GM18511 (cell line): ENCODE measurements around the gene IRX6.

Source experiments
- ATAC-seq: cut with Tn5 transposase; IDR thresholded peaks from one replicate; pipeline ENCODE4 v1.9.1; 2021; ENCODE audit warnings: mild to moderate bottlenecking, moderate library complexity; ENCODE audit not compliant: unreplicated experiment

The IRX6 gene

DNA sequence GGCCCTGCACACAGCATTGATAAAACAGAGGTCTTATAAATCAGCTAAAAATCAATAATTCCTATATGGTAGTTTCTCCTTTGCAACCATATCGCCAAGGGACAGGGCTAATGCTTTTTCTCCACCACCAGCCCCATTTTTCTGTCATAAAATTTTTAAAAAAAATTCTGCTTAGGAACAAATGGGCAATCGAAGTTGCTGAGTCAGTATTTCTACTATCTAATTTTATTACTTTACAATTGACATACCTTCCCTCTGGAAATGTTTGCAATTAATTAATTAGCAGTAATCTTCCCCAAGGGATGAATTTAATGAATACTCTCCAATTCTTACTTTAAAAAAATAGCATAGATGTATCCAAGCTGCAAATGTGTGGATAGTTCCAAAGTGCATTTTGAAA is 1.7 kb upstream of the IRX6 start:
- ATAC-seq: no peak

DNA sequence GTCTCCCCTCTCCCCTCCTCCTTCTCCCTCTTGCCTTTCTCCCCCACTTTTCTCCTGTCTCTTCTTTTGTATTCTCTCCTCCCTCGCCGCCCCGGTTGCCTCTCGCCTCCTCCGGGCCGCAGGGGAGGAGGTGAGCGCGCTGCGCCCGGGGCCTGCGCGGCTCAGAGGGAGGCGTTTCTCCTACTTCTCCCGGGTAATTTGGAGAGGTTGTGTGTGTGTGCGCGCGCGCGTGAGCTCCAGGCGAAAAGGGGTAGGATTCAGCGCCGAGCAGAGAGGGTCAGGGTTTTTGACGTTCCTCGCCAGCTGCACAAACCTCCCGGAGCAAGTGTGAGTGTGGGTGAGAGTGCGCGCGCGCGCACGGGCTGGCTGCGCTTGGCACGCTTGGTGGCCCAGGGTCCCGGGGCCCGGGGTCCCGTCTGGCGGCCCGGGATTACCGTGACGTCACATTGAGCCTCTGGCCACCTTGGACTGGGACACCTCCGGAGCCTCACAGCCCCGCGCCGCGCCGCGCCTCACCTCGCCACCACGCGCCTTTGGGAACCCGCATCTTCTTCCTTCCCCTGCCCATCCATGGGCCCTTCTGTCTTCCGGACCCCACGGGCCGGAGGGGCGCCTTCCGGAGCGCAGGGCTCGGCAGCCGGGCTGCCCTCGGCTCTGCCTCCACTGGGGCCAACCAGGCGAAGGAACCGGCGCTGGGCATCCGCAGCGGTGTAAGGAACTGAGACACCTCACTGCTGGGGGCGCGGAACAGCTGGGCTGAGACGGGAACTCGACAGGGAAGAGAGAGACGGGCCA is 479 bp downstream of the IRX6 start:
- no peak for ATAC-seq

DNA sequence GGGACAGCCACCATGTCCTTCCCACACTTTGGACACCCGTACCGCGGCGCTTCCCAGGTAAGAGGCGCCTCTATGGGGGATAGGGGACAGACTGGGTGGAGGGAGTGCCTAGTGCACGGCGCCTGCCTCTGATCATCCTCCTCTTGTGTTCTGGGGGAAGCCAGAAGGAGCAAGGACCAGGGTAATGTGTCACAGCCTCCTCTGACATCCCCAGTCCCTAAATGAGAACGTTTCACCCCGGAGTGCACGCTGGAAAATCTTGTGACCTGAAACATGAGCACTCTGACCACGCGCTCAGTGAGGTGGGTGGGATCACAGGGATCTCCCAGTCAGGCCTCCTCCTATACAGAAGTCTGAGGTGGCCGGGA is 1.1 kb downstream of the IRX6 start:
- no peak for ATAC-seq

DNA sequence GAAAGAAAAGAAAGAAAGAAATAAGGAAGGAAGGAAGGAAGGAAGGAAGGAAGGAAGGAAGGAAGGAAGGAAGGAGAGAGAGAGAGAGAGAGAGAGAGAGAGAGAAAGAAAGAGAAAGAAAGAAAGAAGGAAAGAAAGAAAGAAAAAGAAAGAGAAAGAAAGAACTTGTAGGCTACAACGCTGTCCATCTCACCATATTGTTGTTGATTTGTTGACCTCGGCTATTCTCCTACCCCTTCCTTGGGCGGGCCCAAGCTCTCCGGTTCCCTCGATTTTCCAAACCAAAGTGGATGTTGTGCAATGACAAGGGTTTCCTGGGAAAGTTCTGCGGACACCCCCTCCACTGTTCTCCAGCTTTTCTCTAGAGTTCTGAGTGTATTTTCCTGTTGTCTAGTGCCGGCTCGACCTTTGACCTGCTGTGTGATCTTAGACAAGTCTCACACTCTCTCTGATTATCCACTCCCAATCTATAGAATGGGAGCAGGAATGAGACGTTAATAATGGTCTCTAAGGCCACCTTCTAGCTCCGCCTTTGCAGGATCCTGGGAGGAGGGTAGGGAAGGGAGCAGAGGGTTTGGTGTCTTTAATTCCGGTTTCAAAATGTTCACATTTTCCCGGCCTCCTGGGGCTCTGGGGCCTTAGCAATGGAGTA is 1.6 kb downstream of the IRX6 start:
- ATAC-seq: no peak

DNA sequence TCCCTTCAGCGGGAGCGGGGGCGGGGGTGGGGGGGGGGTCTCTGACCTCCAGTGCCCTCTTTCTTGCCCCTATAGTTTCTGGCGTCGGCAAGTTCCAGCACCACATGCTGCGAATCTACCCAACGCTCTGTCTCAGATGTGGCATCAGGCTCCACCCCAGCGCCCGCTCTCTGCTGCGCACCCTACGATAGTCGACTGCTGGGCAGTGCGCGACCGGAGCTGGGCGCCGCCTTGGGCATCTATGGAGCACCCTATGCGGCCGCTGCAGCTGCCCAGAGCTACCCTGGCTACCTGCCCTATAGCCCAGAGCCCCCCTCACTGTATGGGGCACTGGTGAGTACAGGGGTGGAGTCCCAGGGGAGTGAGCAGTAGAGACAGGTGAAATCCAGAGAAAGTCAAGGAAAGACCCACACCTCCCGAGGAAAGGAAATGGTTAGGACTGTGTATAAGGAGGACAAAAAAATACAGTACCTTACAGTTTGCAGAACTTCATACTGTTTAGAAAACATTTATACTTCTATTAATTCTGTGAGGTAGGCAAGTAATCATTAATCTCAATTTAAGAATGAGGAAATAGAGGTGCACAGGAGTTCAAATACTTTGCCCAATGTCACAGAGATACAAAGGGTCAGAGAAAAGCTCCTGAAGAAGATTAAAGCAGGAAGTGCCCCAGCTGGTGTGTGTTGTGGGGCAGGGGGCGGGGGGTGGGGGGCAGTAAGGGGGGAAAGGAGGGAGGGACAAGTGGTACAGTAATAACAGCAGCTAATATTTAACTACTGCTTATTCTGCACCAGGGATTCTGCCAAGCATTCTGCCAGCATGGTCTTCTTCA is 2.5 kb downstream of the IRX6 start:
- ATAC-seq: no peak

DNA sequence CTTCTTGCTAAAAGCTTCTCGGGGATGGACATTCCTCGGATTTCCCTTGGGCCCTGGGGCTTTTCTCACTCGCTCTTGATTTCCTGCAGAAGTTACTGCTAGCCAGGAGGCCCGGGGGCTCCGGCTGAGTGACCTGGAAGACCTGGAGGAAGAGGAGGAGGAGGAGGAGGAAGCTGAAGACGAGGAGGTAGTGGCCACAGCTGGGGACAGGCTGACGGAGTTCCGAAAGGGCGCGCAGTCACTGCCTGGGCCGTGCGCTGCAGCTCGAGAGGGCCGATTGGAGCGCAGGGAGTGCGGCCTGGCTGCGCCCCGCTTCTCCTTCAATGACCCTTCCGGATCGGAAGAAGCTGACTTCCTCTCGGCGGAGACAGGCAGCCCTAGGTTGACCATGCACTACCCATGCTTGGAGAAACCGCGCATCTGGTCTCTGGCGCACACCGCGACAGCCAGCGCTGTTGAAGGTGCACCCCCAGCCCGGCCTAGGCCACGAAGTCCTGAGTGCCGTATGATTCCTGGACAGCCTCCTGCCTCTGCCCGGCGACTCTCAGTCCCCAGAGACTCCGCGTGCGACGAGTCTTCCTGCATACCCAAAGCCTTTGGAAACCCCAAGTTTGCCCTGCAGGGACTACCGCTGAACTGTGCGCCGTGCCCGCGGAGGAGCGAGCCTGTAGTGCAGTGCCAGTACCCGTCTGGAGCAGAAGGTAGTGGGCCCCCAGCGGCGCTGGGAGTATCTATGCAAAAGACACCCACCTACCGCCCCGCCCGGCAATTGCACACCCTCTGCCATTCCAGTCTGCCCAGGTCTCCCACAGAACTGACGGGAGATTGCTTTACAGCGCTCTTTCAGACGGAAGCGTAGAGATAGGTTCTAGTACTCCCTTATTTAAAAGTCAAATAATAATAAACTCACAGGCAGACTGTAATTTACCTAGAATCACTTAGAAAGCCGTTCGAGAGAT is 4.9 kb downstream of the IRX6 start:
- ATAC-seq: no peak

DNA sequence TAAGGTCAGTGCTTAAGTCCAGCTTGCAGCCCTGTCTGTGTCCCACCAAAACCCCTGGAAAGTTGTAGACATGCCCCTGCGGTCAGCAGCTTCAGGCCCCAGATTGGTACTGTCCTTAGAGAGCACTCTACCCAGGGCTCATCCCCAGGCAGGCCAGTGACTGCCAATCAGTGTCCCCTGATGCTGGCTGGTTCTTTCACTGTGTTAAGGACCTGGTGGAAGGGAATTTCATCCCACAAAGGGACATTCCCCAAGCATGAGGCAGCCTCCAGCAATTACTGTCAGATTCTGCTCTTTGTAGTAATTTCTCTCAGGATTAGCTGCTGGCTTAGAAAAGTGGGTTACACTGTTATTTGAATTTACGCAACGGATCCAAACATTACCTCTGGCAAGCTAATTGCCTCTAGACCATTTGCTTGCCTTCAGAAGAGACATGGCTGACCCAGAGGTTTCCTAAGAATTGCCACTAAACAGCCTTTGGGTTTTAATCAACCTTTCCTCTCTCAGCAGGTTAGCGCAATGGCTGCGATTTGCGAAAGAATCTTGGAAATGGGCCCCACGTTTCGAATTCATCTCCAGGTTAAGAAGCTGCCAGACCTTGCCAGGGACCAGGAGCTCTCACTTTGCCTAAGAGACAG is 5.9 kb downstream of the IRX6 start:
- no peak for ATAC-seq

DNA sequence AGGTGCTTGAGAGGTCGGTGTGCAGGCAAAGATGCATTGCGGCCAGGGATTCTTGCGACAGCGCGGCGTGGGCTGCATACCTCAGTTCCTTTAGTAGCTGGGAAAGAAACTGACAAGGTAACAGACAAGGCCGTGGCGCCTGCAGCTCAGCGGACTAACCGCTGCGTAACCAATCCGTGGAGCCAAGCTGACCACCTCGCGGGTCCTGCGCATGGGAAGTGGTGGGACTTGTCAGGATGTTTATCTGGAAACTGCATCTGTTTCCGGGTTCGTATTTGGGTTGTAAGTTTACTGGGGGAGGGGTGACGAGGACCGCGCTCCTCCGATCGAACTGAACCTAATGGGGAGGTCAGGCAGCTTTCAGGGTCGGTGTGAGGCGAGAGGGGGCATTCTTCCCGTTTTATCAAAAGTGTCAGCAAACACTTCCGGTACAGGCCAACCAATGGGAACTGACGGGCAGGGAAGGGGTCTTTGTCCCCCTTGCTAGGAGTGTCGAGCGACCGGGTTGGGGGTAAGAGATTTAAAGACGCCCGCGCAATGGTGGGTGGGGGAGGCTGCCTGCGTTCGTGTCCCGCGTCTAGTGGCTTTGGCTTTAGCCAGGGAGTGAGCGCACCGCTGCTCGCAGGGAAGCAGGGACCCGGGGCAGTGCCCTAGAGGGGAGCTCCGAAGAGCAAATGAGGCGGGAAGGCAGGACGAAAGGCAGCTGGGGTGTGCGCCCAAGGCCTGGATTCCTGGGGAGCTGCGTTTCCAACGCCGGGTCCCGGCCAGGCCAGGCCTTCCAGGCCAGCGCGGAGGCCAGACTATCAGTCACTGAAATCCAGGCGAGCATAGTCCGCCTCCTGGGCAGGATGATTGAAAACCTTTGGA is 7.0 kb downstream of the IRX6 start:
- no peak for ATAC-seq

DNA sequence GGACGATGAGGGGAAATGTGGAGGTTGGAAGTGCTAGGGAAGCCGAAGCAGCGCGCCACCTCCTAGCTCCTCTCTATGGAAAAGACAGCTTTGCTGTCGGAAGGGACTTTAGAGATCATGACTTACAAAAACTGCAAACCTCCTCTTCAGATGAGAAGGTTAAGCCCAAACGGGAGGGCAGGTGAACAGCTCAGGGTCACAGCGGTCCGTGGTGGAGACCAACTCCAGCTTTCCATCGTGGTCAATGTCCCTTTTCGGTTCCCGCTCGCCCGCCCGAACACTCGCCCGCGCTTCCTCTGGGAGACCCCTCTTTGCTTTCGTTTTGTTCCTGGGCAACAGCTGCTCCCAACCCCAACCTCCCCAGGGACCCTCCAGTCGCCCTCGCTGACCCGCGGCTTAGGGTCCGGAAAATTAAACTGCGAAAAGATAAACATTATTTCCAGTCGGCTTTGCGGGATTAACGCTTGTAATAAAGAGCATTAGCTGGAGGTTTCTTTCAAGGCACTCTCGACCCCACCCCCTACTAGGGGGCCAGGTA is 7.7 kb downstream of the IRX6 start:
- ATAC-seq: no peak

DNA sequence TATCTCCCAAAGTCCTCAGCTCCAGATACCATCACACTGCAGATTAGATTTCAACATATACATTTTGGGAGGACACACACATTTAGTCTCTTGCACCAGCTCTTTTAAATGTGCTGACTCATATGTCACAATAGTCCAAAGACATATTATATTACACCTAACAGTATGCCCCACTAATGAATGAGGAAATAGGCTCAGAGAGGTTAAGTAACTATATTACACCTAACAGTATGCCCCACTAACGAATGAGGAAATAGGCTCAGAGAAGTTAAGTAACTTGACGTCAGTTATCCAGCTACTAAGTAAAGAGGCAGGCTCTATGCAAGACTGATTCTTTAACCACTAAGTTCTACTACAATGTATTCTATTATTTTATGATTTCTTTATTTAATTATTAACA is 9.7 kb downstream of the IRX6 start:
- ATAC-seq: peak; percentile 58

DNA sequence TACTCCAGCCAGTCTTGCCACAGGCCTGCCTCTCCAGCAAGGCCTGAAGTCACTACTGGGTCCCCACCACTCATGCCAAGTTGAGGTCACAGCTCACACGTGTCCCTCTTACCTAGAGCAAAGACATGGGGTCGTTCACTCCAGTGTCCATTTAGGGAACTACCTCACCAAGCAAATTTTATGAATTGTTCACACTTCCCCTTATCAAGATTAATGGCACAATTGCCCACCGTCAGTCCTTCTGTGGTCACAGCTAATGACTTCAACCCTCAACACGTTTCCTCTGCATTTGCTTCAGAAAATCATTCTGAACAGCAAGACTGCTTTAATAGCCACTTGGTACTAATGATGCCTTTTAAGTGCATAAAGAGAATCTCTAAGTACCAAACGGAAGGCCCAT is 14.6 kb downstream of the IRX6 start:
- ATAC-seq: no peak

DNA sequence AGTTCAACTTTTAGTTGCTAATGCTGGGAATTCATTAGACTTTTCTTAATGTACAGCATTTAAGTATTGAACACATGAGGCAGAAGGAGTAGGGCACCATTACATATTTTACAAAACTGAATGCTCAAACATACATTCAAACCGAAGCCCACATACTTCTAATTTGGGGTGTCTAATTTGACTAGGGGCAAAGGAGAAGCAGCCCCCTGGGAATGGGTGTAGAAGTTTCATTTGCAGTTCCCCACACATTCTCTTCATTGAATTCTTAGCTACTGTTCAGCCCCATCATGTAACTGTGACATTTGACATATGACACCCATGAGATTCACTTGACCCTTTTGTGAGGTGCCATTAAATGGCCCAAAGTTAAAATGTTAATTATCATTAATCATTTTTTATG is 16.4 kb downstream of the IRX6 start:
- ATAC-seq: no peak

DNA sequence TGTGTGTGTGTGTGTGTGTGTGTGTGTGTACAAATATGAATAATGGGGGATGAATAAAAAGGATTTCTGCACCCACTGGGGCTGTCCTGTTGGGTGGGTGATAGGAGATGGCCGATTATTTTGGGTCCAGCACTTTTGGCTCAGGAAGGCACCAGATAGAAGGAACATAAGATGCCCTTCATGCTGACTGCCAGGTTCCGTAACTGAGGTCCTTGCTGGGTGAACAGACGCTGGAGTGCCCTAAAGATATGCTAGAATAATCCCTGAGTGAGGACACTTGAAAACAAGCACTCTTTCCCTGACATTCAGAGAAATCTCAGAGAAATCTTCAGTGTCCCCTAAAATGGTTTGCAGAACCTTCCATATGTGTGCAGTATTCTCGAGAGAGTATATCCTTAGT is 17.7 kb downstream of the IRX6 start:
- ATAC-seq: no peak

DNA sequence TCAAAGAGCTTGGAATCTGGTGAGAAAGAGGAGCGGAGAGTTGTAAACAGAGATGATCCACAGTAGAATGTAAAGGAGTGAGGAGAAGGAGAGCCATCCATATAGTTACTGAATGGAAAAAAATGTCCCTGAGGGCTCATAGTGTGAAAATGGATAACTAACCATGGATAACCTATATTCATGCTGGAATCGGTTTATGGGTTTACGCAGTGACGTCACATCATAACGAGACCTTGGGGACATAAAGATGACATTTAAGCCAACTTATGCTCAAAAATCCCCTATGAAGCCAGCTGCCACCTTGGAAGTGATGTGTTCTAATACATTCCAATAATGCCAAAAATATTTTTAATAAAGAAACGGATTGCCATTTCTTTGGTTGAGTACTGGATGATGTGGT is 22.5 kb downstream of the IRX6 start:
- no peak for ATAC-seq

DNA sequence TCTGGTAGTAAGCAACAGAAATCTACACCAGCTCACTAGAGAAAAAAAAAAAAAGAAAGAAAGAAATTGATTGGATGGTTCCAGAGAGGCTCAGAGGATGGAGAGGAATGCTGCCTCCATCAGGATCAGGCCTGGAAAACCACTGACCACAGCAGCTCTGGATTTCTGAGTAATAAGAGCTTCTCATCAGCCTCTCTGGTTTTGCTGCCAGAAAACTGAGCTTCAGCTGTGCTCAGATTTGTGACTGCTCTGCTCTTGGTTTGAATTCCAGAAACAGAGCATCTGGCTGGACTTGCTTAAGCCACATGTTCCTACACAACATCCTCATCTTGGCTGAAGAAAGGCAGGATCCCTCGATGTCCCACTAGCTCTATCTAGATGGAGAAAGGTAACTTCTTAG is 25.9 kb downstream of the IRX6 start:
- no peak for ATAC-seq

DNA sequence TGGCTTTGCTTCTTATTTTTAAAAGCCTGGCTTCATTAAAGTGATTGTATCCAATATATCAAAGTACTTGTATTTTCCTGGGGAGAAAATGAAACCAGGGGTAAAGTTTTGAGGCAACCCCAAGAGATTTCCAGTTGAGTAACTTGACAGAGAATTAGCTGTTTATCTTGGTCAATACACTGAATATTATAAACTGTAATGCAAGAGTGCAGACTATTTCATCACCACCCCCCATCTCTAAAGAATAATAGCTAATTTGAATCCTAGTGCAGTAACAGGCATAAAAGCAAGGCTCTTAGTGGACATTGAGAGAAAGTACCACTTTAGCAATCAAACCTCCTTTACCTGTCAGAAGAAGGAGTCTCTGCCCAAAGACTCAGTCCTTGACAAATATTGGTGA is 27.0 kb downstream of the IRX6 start:
- no peak for ATAC-seq

DNA sequence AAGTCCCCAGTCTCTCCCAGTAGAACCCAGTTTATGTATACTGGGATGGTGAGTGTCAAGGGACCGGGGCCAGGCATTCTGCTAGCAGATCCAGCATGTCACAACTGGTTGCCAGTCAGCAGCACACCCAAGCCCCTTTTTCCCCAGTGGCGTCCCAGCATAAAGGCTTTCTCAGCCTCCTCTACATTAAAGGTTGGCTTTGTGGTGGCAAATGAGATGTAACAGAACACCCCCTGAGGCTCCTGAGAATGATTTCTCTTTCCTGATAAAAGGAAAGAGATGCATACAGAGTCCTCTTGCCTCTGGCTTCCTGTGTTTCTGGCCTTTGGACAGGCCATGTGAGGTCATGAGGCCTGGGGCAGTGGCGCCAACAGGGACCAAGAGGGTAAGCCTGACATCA is 27.9 kb downstream of the IRX6 start:
- ATAC-seq: no peak

DNA sequence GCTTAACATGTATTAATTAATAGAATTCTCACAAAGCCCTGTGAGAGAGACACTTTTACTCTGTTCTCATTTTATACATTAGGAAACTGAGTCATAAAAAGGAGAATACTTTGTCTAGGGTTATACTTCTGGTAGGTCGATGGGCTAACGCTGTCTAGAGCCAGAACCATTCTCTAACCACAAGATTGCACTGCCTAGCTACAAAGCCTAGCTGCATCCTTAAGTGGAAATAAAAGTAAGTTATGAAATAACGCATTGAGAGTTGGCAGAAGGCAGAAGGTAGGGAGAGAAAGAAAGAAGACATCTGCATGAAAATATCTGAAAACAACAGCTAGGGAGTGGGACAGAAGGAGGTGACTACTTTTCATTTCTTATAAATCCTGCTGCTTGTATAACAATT is 33.2 kb downstream of the IRX6 start:
- no peak for ATAC-seq

DNA sequence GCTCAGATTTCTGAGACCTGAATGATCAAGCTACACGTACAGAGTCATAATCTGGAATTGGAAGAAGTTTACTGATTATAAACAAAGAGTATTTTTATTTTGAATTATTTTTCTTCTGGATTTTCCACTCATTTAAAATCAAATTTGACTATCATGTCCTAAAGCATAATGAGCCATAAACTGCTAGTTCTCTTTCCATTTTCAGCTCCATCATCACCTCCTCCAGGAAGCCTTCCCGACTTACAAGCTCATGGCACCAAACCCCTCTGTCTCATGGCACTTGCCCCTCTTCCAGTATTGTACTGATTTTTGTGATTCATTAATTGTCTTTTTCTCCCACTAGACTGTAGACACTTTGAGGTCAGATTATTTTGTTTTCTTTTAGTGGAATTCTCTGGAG is 35.9 kb downstream of the IRX6 start:
- ATAC-seq: no peak
